Measurements from ENCODE around the gene SCYL1.
A peak's percentile ranks its signal among the peaks of the same experiment; 100 is the strongest.
"Not testable (repeated sequence)": the region's sequence is repeated elsewhere in the genome, so short reads cannot be mapped to it uniquely, and the experiment has no call there.

Gene SCYL1

DNA sequence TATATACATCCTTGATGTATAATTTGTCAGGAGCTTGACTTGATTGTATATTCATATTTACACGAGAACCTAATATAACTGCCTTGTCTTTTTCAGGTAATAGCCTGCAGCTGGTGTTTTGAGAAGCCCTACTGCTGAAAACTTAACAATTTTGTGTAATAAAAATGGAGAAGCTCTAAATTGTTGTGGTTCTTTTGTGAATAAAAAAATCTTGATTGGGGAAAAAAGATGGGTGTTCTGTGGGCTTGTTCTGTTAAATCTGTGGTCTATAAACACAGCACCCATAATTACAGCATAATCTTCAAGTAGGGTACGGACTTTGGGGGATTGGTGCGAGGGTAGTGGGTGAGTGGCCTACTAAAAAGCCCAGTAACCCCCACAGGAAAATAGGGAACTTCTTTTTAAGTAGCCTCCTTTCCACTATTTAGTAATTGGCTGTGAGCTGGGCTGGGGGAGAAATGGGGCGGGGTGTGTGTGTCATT is 18.6 kb upstream of the SCYL1 start:
- peak; percentile 42 for DNase-seq

DNA sequence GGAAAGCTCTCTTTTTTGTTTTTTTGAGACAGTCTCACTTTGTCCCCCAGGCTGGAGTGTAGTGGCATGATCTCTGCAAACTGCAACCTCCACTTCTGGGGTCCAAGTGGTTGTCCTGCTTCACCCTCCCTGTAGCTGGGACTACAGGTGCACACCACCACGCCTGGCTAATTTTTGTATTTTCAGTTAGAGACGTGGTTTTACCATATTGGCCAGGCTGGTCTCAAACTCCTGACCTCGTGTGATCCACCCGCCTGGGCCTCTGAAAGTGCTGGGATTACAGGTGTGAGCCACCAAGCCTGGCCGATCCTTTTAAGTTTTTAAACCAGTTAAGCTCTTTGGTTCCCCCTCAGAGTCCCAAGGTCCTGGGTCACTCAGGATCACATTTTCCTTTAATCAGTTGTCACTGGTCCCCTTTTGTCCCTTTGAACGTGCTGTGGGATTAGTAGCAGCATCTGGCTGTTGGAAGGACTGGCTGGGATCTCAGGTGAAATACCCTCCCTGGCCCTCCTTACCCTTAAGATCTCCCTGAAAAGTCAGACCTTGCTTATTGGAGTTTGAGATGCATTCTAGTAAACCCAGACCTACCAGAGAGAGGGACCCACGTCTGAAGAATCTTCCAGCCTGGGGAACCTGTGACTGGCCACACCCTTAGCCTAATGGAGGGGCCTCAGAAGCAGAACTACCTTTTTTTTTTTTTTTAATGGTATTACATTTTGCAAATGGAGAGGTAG is 17.9 kb upstream of the SCYL1 start:
- DNase-seq = no peak

DNA sequence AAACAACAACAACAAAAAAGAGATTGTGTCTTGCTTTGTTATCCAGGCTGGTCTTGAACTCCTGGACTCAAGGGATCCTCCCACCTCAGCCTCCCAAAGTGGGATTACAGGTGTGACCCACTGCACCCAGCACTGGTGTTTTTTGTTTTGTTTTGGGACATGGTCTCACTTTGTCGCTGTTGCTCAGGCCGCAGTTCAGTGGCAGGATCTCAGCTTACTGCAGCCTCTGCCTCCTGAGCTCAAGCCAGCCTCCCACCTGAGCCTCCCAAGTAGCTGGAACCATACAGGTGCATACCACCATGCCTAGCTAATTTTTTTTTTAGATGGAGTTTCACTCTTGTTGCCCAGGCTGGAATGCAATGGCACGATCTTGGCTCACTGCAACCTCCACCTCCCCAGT is 12.6 kb upstream of the SCYL1 start:
- not testable (repeated sequence) for DNase-seq

DNA sequence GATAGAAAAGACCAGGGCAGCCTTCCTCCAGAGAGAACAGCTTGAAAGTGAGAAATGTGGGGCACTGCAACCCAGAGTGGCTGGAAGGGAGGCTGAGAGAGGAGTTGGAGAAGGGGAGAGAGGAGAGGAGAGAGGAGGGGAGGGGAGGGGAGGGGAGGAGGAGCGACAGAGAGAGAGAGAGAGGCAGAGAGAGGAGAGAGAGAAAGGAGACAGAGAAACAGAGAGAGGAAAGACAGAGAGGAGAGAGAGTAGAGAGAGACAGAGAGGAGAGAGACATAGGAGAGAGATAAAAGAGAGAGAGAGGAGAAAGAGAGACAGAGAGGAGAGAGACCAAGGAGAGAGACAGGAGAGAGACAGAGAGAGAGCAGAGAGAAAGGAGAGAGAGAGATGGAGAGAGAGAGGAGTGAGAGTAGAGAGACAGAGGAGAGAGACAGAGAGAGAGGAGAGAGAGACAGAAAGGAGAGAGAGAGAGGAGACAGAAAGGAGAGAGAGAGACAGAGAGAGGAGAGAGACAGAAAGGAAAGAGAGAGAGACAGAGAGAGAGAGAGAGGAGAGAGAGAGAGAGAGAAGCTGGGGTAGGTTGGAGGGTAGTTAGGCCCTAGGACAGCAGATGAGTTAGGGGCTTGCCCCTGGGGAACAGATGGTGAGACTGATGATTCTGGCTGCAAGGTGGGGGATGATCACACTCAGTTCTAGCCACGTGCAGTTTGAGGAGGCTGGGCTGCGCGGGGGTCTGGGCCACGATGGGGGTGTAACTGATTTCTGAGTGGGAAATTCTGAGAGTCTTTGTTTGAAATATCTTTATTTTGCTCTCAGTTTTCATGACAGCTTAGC is 8.5 kb upstream of the SCYL1 start:
- DNase-seq = no peak

DNA sequence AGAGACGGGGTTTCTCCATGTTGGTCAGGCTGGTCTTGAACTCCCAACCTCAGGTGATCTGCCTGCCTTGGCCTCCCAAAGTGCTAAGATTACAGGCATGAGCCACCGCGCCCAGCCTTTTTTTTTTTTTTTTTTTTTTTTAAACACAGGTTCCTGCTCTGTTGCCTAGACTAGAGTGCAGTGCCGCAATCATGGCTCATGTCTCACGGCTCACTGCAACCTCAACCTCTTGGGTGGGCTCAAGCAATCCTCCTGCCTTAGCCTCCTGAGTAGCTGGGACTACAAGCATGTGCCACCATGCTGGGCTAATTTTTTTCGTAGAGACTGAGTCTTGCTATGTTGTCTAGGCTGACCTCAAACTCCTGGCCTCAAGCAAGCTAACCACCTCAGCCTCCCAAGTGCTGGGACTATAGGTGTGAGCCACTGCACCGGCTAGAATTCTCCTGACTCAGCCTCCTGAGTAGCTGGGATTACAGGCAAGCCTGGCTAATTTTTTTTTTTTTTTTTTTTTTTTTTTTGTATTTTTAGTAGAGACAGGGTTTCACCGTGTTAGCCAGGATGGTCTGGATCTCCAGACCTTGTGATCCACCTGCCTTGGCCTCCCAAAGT is 5.8 kb upstream of the SCYL1 start:
- not testable (repeated sequence) for DNase-seq

DNA sequence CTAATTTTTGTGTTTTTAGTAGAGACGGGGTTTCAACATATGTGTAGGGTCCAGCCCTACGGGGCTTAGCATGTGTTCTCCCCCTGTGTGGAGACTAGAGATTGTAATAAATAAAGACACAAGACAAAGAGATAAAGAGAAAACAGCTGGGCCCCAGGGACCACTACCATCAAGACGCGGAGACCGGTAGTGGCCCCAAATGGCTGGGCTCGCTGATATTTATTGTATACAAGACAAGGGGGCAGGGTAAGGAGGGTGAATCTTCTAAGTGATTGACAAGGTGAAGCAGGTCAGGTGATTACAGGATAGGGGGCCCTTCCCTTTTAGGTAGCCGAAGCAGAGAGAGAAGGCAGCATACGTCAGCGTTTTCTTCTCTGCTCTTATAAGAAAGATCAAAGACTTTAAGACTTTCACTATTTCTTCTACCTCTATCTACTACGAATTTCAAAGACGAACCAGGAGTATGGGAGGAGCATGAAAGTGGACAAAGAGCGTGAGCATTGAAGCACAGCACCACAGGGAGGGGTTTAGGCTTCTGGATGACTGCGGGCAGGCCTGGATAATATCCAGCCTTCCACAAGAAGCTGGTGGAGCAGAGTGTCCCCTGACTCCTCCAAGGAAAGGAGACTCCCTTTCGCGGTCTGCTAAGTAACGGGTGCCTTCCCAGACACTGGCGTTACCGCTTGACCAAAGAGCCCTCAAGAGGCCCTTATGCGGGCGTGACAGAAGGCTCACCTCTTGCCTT is 2.9 kb upstream of the SCYL1 start:
- peak; percentile 43 for DNase-seq

DNA sequence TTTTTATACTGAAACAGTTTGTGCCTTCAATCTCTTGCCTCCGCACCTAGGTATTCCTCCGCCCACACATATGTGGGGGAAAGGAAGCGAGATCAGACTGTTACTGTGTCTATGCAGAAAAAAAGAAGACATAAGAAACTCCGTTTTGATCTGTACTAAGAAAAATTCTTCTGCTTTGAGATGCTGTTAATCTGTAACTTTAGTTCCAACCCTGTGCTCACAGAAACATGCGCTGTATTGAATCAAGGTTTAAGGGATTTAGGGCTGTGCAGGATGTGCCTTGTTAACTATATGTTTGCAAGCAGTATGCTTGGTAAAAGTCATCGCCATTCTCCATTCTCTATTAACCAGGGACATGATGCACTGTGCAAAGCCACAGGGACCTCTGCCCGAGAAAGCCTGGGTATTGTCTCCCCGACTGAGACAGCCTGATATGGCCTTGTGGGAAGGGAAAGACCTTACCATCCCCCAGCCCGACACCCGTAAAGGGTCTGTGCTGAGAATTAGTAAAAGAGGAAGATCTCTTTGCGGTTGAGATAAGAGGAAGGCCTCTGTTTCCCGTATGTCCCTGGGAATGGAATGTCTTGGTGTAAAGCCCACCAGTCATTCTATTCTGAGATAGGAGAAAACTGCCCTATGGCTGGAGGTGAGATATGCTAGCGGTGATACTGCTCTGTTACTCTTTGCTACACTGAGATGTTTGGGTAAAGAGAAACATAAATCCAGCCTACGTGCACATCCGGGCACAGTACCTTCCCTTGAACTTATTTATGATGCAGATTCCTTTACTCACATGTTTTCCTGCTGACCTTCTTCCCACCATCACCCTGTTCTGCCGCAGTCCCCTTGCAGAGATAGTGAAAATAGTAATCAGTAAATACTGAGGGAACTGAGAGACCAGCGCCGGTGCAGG is 1.9 kb upstream of the SCYL1 start:
- peak; percentile 39 for DNase-seq

DNA sequence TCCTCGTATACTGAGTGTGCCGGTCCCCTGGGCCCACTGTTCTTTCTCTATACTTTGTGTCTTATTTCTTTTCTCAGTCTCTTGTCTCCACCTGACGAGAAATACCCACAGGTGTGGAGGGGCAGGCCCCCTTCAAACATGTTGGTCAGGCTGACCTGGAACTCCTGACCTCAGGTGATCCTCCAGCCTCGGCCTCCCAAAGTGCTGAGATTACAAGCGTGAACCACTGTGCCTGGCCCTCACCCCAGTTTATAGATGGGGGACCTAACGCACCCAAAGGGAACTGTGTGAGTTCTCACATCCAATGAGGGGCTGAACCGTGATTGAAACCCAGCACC is 1.3 kb upstream of the SCYL1 start:
- DNase-seq = not testable (repeated sequence)

DNA sequence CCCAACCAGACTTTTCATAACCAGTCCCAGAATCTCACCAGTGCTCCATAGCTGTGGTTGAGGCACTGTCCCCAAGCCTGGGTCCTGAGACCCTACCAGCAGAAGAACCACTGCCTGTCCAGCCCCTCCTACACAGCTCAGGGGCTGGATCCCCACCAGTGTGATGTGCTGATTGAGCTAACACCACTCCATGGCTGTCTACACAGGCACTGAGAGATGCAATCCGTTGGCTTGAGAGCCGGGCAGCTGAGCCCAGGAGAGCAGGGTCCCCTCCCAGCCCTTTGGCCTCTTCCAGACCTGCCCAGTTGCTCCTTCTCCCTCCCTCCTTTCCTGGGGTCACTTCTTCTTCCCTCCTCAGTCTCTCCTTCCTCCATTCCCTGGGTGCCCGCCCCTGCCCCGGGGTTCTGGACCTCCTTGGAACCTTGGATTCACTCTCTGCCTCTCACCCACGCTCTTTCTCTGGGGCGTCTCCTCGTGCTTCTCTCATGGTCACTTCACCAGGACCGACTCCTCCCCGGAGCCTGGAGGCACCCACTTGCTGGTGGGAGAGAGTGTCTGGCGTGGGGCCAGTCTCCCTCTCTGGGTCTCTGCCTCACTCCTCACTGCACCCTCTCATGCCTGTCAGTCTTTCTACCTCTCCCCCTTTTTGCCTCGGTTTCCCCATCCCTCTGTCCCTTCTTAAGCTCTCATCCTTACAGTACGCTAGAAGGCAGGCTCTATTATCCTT is 706 bp upstream of the SCYL1 start:
- DNase-seq = no peak

DNA sequence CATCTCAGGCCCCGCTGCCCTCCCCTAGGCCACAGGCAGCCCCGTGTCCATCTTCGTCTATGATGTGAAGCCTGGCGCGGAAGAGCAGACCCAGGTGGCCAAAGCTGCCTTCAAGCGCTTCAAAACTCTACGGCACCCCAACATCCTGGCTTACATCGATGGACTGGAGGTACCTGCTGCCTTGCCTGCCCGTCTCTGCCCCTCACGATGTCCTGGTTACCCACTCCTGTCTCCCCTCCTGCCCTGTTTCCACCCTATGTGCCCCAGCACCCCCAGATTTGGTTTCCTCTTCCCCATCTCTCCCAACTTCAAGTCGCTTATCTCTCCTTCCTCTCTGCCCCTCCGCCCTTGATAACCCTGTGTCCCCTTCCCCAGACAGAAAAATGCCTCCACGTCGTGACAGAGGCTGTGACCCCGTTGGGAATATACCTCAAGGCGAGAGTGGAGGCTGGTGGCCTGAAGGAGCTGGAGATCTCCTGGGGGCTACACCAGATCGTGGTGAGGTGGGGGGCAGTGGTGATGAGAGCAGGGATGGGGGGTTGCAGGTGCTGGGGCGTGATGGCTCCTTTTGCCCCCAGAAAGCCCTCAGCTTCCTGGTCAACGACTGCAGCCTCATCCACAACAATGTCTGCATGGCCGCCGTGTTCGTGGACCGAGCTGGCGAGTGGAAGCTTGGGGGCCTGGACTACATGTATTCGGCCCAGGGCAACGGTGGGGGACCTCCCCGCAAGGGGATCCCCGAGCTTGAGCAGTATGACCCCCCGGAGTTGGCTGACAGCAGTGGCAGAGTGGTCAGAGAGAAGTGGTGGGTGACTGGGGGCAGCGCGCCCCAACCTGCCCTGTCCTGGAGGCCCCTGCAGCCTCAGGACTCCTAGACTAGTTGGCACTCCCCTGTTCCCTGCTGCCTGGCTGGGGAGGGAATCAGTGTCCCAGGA is 930 bp downstream of the SCYL1 start:
- DNase-seq = no peak

DNA sequence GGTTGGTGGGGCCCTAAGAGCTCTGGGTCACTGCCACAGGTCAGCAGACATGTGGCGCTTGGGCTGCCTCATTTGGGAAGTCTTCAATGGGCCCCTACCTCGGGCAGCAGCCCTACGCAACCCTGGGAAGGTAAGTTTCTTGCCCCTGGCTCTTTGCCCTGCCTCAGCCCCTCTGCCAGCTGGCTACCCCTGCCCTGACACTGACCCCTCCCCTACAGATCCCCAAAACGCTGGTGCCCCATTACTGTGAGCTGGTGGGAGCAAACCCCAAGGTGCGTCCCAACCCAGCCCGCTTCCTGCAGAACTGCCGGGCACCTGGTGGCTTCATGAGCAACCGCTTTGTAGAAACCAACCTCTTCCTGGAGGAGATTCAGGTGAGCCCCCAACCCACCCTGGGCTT is 1.9 kb downstream of the SCYL1 start:
- no peak for DNase-seq

DNA sequence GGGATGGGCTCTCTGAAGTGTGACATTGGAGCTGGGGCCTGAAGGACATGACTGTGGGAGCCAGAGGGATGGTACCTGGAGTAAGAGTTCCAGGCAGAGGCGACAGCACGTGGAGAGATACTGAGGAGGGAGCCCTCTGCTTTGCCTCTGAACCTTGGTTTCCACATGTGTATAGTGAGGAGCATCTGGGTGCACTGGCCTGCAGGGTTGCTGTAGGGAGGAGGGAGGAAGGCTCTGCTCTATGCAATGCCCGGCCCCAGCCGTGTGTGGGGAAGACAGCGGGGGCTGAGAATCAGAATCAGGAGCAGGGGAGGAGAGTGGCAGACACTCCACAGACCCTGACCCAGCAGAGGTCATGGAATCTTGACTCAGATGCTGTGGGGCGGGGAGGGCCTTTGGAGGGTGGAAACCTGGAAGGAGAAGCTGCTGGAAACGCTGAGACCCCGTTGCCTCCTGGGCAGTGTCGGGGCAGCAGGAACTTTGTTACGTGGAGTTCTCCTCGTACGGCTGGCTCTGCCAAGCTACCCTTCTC is 4.0 kb downstream of the SCYL1 start:
- DNase-seq = no peak

DNA sequence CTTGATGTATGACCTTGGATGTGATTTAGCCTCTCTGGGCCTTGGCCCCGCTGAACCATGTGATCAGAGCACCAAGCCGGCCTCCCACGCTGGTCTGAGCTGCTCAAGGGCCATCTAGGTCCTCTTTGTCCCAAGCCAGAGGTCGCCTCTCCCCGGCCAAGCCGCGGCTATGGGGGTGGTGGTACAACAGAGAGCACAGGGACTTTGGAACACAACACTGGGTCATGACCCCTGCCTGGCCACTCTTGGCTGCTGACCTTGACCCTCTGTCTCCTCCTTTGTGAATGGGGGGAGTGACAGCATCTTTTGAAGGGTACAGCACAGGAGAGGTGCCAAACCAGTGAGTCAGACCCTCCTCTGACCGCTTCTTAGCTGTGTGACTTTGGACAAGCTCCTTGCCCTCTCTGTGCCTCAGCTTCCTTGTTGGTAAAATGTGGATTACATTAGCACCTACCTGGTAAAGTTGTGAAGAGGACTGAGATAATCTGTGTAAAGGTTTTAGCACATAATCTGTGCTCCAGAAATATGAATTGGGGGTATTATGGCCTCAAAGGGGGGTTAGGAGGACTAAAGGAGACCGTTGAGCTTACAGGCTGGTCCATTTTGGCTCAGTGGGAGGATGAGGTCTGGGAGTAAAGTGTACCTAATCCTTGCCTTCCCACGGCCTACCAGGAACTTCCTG is 4.7 kb downstream of the SCYL1 start:
- no peak for DNase-seq

DNA sequence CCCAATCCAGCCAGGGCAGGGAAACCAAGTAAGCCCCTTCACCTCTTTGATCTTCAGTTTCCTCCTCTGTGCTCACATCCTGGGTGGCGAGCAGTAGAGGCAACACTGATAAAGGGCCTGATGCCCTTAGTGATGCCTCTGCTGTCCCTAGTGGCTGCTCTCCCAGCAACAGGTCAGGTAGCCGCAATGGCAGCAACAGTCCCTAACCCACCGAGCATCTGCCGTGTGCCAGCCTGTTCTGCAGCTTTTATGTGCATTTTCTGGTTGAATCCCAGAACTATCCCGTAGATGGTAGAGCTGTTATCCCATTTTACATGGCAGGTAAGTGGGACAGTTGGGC is 5.2 kb downstream of the SCYL1 start:
- DNase-seq = no peak

DNA sequence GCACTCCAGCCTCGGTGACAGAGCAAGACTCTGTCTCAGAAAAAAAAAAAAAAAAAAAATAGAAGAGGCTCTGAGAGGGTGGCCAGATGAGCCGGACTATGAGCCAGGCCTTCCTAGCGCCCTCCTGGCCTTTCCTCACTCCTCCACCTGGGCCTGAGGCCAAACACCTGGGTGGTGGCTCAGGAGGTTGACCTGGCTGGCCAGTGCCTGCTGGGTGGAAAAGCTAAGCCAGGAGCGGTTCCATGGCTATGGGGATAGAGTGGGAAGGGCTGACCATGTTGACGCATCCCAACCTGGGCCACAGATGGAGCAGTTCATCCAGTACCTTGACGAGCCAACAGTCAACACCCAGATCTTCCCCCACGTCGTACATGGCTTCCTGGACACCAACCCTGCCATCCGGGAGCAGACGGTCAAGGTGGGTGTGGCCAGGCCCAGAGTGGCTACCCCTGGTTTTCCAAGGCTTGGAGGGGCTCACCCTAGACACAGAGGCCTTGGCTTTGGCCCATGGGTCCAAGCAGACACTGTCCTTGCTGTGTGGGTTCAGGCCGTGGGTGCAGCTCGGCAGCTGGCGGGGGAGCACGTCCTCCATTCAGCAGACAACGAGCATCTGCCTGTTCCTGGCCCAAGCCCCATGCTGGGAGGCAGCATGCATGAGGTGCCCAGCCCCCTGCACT is 7.6 kb downstream of the SCYL1 start:
- DNase-seq = no peak

DNA sequence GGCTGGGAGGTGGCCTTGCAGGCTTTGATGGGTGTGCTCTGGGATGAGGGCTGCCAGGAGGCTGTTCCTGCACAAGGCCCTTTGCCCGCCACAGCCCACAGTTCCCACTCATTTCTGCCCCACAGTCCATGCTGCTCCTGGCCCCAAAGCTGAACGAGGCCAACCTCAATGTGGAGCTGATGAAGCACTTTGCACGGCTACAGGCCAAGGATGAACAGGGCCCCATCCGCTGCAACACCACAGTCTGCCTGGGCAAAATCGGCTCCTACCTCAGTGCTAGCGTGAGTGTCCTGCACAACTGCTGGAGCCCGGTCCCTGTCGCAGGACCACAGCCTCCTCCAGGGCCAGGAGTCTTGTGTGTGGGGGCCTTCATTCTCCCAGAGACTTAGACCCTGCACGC is 10.2 kb downstream of the SCYL1 start:
- no peak for DNase-seq

DNA sequence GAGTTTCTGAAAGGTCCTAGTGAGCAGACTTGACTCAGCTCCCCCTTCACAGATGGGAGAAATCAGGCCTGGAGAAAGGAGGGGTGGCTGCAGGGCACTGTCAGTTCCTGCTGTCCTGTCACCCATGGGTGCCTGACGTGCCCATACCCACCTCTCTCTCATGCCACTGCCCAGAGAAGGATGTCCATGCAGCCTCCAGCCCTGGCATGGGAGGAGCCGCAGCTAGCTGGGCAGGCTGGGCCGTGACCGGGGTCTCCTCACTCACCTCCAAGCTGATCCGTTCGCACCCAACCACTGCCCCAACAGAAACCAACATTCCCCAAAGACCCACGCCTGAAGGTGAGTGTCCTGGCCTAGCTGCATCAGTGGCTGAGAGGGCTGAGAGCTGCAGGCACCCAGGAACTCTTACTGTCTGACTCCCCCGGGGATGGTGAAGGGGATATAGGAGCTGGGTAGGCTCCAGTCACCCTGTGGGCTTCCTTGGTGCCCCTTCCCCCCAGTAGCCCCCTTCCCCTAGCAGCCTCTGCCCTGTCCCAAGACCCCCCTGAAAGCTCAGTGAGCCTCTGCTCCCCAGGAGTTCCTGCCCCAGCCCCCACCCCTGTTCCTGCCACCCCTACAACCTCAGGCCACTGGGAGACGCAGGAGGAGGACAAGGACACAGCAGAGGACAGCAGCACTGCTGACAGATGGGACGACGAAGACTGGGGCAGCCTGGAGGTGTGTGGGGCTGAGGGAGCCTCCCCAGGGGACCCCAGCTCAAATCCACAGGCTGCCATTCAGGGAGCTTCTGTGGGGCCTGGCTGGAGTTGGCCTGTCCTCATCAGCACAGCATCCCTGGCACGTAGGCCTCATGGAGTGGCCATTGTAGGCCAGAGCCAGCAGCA is 11.8 kb downstream of the SCYL1 start:
- DNase-seq = no peak

DNA sequence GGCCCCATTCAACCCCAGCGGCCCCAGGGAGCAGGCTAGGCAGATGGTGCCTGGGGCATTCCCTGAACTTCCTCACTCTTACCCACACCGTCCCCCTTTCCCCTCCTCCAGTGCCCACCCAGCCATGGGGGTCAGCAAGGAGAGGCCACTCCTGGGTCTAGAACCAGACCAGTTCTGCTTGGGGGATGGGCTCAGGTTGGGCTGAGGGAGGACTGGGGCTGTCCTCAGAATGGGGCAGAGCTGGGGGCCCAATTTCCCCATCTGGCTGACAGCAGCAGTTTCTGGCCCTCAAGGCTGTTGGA is 12.4 kb downstream of the SCYL1 start:
- DNase-seq = no peak

Data from central memory CD4-positive, alpha-beta T cell (primary cell).